Measurements from ENCODE around the gene ANP32D. TPM values are rescaled to one million over a fixed set of nuclear protein-coding genes. Genes with fewer than 3 reads are reported as not detected.
"Not testable (repeated sequence)": the region's sequence is repeated elsewhere in the genome, so short reads cannot be mapped to it uniquely, and the experiment has no call there.

ANP32D gene
- total and polyA plus RNA-seq, 7 donors, result not detected

DNA sequence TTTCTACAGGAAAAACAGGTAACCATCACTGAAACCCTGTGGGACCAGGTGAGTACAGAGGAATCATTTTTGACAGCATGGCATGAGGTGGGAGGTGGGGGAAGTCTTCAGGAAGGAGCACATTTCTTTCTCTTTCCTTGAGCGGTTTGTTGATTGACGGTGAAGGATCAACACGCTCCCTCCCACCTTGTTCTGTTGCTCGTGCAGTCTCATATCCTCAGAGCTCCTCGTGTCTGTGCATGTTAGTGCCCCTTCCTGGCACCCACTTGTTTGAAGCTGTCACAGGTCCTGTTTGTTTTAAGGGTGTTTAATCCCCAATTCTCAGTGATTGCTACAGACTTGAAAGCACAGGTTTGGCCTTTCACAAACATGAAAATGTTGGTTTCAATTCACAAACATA, 14.3 kb downstream of the ANP32D start:
- TF ChIP-seq, protein P1, sequence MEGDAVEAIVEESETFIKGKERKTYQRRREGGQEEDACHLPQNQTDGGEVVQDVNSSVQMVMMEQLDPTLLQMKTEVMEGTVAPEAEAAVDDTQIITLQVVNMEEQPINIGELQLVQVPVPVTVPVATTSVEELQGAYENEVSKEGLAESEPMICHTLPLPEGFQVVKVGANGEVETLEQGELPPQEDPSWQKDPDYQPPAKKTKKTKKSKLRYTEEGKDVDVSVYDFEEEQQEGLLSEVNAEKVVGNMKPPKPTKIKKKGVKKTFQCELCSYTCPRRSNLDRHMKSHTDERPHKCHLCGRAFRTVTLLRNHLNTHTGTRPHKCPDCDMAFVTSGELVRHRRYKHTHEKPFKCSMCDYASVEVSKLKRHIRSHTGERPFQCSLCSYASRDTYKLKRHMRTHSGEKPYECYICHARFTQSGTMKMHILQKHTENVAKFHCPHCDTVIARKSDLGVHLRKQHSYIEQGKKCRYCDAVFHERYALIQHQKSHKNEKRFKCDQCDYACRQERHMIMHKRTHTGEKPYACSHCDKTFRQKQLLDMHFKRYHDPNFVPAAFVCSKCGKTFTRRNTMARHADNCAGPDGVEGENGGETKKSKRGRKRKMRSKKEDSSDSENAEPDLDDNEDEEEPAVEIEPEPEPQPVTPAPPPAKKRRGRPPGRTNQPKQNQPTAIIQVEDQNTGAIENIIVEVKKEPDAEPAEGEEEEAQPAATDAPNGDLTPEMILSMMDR (IDR thresholded peaks at IDR 0.05), result no peak
- ATAC-seq (no peak), DNase-seq (no peak)
- no peaks in the 10 kb centered on the region for H3K4me1 ChIP-seq
- 56 to 70% (median 69%) methylated on average over 5 of the region's 5 CpGs for WGBS, 3 donors
- no peak overlapping the region for H3K27ac ChIP-seq
- no peaks in the 10 kb centered on the region for H3K36me3 ChIP-seq (ENCODE audit: insufficient read depth in 1 of 2, low read depth in 1 of 2)
- H3K27me3 ChIP-seq (ENCODE audit: insufficient read depth in 3 of 3, low read length in 2 of 3), result no peaks in the 10 kb centered on the region
- no peaks in the 10 kb centered on the region for H3K9me3 ChIP-seq
- intact Hi-C loops (cut with DNase I), result no loop called here
- H3K4me3 ChIP-seq, result no peak overlapping the region

DNA sequence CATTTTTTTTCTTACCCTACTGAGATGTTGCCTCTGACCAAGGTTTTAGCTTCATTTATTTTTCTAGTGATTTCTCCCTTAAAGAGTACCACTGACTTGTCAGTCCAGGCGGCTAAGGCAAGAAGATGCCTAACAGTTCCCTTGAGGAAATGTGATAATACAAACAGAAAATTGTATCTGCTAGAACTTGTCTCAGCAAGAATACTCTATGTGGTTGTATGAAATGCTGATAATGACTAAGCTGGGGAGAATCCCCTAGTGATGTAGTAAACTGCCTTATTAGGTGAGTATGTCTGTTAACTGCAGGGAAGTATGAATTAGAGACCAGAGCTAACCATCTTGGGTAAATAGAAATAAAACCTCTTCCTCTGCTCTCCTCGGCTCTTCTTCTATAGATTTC, 16.7 kb downstream of the ANP32D start:
- no peaks in the 10 kb centered on the region for H3K36me3 ChIP-seq (ENCODE audit: insufficient read depth in 1 of 2, low read depth in 1 of 2)
- TF ChIP-seq, protein P1 (IDR thresholded peaks at IDR 0.05), result no peak
- ATAC-seq, result no peak
- no peaks in the 10 kb centered on the region for H3K4me1 ChIP-seq
- H3K9me3 ChIP-seq, result no peaks in the 10 kb centered on the region
- WGBS, 3 donors, result 61 to 76% (median 71%) methylated on average over 2 of the region's 2 CpGs
- intact Hi-C loops (cut with DNase I), result no loop called here
- no peaks in the 10 kb centered on the region for H3K27me3 ChIP-seq (ENCODE audit: insufficient read depth in 3 of 3, low read length in 2 of 3)
- no peak overlapping the region for H3K27ac ChIP-seq
- DNase-seq, result no peak
- no peak overlapping the region for H3K4me3 ChIP-seq

DNA sequence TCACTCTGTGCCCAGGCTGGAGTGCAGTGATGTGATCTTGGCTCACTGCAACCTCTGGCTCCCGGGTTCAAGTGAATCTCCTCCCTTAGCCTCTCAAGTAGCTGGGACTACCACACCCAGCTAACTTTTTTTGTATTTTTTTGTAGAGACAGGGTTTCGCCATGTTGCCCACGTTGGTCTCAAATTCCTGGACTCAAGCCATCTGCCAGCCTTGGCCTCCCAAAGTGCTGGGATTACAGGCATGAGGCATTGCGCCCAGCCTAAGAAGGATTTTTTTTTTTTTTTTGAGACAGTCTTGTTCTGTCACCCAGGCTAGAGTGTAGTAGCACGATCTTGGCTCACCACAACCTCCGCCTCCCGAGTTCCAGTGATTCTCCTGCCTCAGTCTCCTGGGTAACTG, 17.1 kb downstream of the ANP32D start:
- H3K4me1 ChIP-seq; H3K27me3 ChIP-seq (ENCODE audit: insufficient read depth in 3 of 3, low read length in 2 of 3); H3K4me3 ChIP-seq; ATAC-seq; H3K36me3 ChIP-seq (ENCODE audit: insufficient read depth in 1 of 2, low read depth in 1 of 2); DNase-seq; intact Hi-C loops (cut with DNase I); H3K9me3 ChIP-seq; H3K27ac ChIP-seq: not testable (repeated sequence)
- 73 to 78% (median 76%) methylated on average over 7 of the region's 7 CpGs for WGBS, 3 donors

DNA sequence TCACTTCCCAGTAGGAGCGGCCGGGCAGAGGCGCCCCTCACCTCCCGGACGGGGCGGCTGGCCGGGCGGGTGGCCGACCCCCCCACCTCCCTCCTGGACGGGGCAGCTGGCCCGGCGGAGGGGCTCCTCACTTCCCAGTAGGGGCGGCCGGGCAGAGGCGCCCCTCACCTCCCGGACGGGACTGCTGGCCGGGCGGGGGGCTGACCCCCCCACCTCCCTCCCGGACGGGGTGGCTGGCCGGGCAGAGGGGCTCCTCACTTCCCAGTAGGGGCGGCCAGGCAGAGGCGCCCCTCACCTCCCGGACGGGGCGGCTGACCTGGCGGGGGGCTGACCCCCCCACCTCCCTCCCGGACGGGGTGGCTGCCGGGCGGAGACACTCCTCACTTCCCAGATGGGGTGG, 27.9 kb downstream of the ANP32D start:
- H3K4me1 ChIP-seq; ATAC-seq; H3K4me3 ChIP-seq; H3K9me3 ChIP-seq; H3K27ac ChIP-seq; H3K27me3 ChIP-seq (ENCODE audit: insufficient read depth in 3 of 3, low read length in 2 of 3); DNase-seq; intact Hi-C loops (cut with DNase I); H3K36me3 ChIP-seq (ENCODE audit: insufficient read depth in 1 of 2, low read depth in 1 of 2): not testable (repeated sequence)
- 91 to 95% (median 95%) methylated on average over 19 to 29 of the region's 32 CpGs for WGBS, 3 donors

DNA sequence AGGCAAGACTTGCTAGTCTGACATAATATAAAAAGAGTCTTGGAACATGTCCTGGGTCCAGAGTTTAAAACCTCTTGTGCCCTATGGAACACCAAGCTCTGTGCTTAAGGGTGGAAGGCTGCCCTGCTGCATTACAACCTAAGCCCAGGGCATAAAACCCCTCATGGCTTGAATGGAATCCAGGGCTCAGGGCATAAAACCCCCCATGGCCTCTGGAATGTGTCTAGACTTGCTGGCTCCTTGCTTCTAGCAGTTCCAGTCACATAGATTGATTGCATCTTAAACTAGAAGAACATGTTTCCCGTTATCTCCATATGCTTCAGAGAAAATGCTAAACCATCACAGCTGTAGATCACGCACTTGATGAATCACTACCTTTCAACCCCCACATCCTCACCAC, 34.5 kb downstream of the ANP32D start:
- H3K9me3 ChIP-seq; DNase-seq; H3K27ac ChIP-seq; H3K4me3 ChIP-seq; H3K4me1 ChIP-seq; H3K27me3 ChIP-seq (ENCODE audit: insufficient read depth in 3 of 3, low read length in 2 of 3); intact Hi-C loops (cut with DNase I); H3K36me3 ChIP-seq (ENCODE audit: insufficient read depth in 1 of 2, low read depth in 1 of 2); ATAC-seq: not testable (repeated sequence)
- 50 to 61% (median 50%) methylated on average over 2 of the region's 2 CpGs for WGBS, 3 donors

DNA sequence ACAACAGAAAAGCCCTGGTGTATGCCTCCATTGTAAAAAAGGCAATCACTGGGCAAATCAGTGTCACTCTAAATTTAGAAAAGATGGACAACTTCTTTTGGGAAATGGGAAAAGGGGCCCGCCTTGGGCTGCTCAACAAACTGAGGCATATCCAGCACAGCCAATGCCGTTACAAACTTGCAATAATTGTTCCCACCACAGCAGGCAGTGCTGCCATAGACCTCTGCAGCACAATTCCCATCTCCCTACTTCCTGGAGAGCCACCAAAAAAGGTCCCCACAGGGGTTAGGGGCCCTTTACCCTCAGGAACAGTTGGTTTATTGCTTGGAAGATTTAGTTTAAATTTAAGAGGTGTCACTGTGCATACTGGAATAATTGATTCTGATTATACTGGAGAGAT, 36.6 kb downstream of the ANP32D start:
- 60 to 67% (median 61%) methylated on average over 2 of the region's 2 CpGs for WGBS, 3 donors
- no peak for DNase-seq
- intact Hi-C loops (cut with DNase I), result no loop called here
- H3K27ac ChIP-seq, result no peak overlapping the region
- TF ChIP-seq, protein P1 (IDR thresholded peaks at IDR 0.05), result no peak
- H3K4me1 ChIP-seq, result no peaks in the 10 kb centered on the region
- peaks cover 0 to 7% (median 0%) of the 10 kb centered on the region in 3 donors for H3K27me3 ChIP-seq (ENCODE audit: insufficient read depth in 3 of 3, low read length in 2 of 3)
- no peak for ATAC-seq
- H3K4me3 ChIP-seq, result no peak overlapping the region
- no peaks in the 10 kb centered on the region for H3K36me3 ChIP-seq (ENCODE audit: insufficient read depth in 1 of 2, low read depth in 1 of 2)
- H3K9me3 ChIP-seq, result no peaks in the 10 kb centered on the region
